GM11168 (cell line): ENCODE results near the gene PLA2G10.
"Not testable (repeated sequence)": the region's sequence is repeated elsewhere in the genome, so short reads cannot be mapped to it uniquely, and the experiment has no call there.

Experiments
- in situ Hi-C: fragments of 300-500 bp; cut with MboI; formaldehyde crosslinking; loops from one replicate; pipeline ENCODE4 v1.12.0; 2022; ENCODE audit warnings: low sequenced_read_pairs; ENCODE audit not compliant: unreplicated experiment

Gene PLA2G10

DNA sequence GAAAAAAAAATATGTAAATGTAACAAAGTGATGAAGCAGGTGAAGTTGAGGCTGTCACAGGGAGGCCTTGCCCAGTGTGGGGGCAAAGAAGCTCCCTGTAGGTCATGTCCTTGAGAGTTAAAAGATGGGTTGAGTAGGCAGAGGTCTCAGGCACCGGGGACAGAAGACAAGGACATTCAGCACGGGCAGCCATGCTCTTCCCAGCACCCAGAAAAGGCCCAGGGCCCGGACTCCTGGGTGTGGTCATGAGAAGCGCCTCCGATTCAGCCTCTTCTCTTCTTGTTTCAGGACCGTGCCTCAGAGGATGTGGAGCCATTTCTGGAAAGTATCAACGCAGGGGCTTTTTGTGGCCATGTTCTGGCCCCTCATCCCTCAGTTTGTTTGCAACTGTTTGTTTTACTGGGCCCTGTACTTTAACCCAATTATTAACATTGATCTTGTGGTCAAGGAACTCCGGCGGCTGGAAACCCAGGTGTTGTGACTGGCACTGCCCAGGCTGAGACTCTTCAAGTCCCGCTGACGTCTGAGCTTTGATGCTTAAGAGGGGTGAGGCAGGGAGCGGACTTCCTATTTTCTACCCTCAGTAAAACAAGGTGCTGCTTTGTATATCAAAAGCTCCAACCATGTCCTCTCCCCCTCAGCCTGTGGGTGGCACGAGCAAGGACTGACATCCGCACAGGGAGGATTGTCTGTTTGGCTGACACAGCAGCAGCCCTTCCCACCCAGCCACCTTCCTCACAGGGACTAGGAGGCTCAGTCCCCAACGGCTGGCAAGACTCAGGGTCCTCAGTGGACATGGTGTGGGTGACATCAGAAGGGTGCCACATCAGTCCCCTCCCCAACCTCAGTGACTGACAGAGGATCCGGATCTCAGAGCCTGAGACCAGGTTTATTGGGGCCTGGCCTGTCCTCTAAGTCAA lies 26.5 kb downstream of the PLA2G10 start:
- in situ Hi-C loops: no loop called here

DNA sequence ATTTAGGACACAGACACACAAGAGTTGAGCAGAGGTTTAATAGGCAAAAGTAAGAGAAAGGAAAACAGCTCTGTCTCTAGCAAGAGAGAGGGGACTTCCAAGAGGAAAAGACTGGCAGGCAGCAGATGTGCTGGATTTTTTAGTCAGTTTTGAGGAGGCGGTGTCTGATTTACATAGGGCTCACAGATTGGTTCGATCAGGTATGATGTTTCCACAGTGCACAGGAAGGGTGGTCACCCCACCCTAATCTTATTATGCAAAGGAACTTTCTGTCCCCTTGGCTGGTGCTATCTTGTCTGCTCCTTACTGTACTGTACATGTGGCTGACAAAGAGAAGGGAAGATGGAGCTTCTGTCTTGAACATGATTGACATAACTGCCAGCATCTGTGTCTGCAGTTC lies 36.0 kb downstream of the PLA2G10 start:
- in situ Hi-C loops: no loop called here

DNA sequence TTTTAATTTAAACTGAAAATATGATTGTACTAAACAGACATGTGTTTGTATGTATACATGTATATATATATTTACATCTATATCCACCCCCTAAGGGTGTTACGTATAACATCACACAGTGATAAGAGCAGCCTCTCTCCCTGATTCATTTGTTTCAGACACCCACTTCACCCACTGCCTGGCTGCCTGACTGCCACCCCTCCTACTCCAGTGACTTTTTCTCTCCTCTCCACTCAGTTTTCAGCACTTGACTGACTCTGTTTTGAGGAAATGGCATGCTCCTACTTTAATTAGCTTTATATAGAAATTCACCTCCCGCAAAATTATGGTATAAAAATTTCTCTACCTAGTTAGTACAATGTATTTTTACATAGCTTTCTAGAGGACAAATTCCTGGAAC lies 41.4 kb downstream of the PLA2G10 start:
- in situ Hi-C loops: no loop called here

DNA sequence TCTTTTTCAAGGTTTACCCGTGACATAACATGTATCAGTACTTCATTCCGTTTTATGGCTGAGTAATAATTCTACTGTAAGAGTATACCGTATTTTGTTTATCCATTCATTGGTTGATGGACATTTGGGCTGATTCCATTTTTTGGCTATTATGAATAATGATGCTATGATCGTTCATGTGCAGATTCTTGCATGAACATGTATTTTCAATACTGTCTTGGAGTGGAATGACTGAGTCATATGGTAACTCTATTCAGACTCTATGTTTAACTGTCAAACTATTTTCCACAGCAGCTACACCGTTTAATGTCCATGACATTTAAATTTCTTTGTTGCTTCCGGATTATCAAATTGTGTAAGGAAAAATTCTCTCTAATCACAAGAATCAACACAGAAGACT lies 43.5 kb downstream of the PLA2G10 start:
- in situ Hi-C loops: no loop called here

DNA sequence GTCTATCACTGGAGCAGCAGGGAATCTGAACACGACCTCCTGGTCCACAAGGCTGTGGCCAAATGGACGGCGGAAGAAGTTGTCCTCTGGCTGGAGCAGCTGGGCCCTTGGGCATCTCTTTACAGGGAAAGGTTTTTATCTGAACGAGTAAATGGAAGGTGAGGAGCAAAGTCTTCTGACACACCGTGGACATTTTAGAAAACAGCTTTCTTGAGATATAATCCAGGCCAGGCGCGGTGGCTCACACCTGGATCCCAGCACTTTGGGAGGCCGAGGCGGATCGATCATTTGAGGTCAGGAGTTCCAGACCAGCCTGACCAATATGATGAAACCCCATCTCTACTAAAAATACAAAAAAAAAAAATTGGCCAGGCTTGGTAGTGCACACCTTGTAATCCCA lies 44.3 kb downstream of the PLA2G10 start:
- in situ Hi-C loops: no loop called here

DNA sequence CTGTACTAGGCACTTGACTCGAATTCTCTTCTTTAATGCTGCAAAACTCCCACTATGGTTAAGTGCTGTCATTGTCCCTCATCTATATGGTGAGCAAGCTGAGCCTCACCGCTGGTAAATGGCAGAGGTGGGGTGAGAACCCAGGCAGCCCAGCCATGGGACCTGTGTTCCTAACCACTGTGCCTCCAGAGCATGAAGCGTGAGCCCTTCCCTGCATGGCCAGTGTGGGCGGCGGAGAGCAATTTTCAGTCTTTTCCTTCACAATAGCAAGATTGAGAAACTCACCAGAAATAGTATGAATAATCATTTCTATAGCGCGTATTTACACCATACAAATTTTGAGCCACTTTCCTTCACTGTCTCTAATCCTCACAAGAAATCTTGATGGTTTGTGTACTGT lies 52.2 kb downstream of the PLA2G10 start:
- in situ Hi-C loops: no loop called here

DNA sequence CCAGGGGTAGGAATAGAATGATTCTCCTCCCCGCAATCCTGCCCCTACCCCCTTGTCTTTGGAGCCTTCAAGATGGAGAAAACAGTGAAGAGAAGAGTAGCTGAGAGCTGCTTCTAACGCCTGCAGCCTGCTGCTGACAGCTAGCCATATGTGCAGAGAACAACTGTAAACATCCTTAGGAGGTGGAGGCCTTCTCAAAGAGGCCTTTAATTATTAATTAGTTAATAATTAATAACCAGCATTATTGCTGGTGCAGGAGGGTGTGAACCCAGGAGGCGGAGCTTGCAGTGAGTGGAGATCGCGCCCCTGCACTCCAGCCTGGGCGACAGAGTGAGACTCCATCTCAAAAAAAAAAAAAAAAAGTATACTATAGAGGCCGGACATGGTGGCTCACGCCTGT lies 52.9 kb downstream of the PLA2G10 start:
- in situ Hi-C loops: no loop called here

DNA sequence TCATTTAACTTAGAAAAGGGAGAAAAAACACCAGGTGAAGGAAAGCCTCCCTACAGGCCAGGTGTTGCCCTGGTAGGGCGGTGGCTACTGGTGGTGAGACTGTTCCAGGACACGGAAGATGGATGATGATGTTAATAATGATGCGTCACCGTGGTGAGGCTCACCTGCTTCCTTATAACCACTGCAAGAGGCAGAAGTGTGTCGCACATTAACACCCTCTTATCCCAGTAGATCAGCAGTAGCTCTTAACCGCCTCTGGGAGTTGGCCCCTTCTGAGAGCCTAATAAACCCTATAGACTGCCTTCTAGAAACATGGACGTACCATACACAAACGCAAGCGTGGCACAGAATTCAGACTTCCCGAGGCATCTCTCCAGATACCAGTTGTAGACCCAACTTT lies 53.6 kb downstream of the PLA2G10 start:
- in situ Hi-C loops: no loop called here

DNA sequence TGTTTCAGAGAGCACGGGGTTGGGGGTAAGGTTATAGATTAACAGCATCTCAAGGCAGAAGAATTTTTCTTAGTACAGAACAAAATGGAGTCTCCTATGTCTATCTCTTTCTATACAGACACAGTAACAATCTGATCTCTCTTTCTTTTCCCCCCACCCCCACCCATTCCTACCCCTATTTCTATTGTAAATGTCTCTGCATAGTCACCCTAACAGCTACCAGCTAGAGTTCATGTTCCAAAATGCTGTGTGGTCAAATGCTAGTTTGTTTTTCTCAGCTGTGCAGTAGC lies 57.2 kb downstream of the PLA2G10 start:
- in situ Hi-C loops: not testable (repeated sequence)

DNA sequence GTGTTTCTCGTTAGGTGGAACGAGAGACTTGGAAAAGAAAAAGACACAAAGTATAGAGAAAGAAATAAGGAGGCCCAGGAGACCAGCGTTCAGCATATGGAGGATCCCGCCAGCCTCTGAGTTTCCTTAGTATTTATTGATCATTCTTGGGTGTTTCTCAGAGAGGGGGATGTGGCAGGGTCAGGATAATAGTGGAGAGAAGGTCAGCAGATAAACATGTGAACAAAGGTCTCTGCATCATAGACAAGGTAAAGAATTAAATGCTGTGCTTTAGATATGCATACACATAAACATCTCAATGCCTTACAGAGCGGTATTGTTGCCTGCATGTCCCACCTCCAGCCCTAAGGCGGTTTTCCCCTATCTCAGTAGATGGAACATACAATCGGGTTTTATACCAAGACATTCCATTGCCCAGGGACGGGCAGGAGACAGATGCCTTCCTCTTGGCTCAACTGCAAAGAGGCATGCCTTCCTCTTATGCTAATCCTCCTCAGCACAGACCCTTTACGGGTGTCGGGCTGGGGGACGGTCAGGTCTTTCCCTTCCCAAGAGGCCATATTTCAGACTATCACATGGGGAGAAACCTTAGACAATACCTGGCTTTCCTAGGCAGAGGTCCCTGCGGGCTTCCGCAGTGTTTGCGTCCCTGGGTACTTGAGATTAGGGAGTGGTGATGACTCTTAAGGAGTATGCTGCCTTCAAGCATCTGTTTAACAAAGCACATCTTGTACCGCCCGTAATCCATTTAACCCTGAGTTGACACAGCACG lies 57.7 kb downstream of the PLA2G10 start:
- in situ Hi-C loops: not testable (repeated sequence)

DNA sequence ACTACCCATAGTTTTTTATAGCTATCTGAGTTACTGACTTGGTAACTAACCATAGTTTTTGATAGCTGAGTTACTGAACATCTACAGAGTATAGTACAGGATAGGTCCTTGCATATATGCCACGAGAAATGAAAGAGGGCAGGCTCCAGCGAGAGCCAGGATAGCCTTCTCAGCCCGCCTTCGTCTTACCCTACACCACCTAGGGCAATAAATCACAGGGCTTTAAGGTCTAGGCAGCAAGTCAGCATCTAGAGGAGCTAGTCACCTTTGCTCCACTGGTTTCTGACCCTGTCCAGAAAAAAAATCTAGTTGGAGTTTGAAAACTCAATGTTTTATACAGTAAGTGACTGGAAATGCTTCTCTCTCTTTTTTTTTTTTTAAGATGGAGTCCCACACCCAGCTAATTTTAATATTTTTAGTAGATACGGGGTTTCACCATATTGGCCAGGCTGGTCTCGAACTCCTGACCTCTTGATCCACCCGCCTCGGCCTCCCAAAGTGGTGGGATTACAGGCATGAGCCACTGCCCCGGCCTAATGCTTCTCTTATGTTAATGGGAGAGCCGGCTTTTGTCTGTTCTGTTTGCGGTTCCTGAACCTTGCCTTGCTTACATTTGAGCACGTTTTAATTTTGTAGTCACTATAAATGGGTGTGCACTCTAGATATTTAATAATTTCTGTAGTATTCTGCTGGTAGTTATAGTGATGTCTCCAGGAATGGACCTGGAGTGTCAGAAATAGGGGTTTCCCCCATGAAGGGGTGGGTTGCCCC lies 58.5 kb downstream of the PLA2G10 start:
- in situ Hi-C loops: no loop called here

DNA sequence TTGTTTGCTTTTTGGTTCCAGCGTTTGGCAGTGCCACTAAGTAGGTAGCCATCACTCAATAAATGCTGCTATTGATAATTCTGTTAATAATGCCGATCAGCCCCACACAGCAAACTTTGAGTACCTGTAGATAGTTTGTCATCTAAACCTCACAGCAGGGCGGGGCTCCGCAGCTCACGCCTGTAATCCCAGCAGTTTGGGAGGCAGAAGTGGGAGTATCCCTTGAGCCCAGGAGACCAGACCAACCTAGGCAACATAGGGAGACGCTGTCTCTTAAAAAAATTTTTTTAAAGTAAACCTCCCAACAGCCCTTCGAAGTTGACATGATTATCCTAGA lies 59.8 kb downstream of the PLA2G10 start:
- in situ Hi-C loops: no loop called here

DNA sequence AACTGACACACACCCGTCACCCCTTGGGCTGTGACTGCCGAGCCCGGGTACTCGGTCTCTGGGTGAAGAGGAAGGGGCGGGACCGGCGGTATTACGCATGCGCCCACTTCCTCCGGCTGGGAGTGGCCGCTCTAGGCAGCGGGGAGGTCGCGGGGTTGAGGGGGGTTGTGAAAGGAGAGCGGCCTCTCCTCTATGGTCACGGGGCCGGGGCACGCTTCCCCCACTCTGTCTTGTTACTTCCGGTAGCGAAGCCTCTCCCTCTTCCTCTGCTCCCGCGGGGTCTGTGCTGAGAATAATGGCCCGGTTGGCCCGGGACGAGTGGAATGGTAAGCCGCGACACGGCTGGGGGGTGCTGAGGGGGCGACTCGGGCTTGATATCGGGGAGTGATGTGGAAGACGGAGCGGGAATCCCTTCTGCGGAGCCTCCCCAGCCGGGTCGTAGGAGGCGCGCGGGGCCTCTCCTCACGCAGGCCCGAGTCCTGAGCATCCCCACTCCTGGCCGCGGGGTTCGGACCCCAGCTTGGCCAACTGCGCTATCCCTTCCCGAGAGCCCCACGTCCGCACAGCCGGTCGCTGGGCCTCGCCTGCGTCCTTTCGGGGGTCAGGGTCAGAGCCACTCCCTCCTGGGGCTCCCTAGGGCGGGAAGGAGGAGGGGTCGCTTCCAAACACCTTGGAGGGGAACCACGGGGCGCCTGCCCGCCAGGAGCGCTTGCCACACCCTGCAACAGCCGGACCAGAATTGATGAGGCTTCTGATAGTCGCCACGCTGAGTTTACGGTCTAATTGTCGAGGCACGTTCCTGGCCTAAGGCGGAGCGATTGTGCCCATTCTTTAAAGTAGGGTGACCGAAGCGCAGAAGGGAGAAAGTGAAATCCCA lies 61.2 kb downstream of the PLA2G10 start, which contains the start of gene BFAR:
BFAR (plus strand) TSS at position 259 of the 877 bp plus-strand sequence. CDS start 11,396 bp downstream, outside the sequence.
- in situ Hi-C loops: no loop called here

DNA sequence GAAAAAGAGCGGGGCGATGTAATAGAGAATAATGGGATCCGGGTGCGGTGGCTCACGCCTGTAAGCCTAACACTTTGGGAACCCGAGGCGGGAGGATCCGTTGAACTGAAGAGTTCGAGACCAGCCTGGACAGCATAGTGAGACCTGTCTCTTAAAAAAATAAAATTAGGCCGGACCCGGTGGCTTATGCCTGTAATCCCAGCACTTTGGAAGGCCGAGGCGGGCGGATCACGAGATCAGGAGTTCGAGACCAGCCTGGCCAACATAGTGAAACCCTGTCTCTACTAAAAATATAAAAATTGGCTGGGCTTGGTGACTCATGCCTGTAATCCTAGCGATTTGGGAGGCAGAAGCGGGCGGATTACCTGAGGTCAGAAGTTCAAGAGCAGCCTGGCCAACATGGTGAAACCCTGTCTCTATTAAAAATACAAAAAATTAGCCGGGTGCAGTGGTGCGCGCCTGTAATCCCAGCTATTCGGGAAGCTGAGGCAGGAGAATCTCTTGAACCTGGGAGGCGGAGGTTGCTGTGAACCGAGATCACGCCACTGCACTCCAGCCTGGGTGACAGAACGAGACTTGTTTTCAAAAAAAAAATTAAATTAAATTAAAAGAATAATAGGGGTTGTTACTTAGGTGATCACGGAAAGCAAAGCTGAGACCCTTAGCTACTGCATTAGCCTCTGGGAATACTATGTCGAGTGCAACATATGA lies 63.3 kb downstream of the PLA2G10 start:
- in situ Hi-C loops: not testable (repeated sequence)

DNA sequence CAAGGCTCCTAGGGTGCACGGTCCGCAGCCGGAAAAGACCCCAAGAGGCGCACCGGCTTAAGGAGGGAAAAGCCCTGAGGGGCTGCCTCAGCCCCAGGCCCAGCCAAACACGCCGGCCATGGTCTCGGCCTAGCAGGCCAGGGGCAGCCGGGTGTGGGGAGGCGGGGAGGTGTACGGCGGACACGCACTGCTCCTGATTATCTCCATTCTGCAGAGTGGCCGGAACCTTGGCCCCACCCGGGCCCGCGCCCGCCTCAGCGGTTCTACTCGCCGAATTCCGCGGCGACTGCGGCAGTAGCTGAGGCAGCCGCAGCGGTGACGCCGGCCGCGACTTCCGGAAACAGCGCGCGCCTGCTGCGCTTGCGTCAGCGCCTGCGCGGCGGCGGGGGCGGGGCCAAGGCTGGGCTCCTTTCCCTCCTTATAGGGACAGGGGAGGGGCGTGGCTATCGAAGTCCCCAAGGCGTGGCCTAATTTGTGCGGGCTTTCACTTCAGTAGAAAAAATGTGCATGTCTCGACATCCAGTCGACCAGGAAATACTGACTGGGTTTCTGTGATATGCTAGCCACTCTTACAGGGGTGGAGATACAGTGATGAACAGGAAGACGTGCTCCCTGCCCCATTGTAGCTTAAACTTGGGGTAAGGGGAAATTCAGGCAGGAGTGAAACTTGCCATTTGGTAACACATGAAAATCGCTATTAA lies 64.0 kb downstream of the PLA2G10 start, which contains the start of gene PARN:
PARN (minus strand) TSS at position 342 of the 701 bp plus-strand sequence; CDS start at position 207, 135 bp downstream.
- in situ Hi-C loops: no loop called here

DNA sequence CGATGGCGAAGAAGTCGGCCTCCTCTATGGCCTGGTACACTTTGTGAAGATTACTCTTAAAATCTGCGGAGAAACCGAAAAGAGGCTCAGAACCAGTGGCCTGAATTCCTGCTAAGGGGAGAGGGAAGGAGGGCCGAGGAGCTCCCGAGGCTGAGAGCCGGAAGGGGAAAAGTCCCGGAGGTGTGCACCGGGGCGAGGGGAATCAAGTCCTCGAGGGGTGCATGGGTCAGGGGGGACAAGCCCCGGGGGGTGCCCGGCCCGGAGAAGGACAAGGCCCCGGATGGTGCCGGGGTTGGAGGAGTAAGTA lies 64.5 kb downstream of the PLA2G10 start:
- in situ Hi-C loops: no loop called here

DNA sequence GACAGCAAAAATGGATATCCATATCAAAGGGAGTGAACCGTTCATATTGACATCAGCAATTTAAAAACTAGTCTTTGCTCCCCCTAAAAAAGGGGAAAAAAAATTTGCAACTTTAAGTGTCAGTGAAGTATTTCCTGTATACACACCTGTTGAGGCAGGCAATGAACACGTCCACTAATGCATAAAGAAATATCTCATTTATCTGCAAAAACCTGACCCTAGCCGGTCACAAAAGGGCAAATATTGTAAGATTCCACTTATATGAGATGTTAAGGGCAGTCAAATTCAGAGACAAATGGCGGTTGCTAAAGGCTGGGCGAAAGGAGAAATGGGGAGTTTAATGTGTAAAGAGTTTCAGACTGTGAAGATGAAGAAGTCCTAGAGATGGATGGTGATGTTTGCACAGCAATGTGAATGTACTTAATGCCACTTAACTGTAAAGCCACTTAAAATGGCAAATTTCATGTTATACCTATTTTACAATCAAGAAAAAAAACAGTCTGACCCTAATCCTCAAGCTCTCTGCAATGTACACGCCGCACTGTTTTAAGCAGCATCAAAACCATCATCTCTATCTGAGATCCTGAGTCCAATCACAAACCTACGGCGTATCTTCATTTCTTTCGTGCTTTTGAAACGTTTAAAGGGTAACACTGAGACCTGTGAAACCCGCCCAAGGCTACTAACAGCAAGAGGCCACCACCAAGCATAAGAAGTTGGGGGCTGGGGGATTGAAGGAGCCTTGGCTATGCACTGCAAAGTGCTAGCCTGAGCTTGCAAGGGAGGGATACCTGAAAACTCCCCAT lies 65.1 kb downstream of the PLA2G10 start:
- in situ Hi-C loops: no loop called here

DNA sequence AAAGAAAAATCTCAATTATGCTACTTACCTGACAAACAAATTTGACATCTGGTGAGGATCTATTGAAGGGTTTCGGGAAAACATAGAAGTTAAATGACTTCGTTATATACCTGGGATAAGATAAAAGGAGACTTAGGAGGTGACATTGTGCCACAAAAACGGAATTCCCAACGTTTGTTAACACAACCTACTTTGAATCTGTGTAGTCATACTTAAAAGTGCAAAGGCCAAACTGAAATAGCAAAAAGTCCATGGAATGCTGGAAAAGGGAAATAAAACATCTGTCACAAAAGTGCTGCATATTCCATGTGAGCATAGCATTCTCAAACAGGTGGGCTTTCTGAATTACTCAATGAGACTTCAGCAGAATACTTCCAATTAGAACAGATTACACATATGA lies 67.0 kb downstream of the PLA2G10 start:
- in situ Hi-C loops: no loop called here
